Astrocyte of the cerebellum (primary cell): ENCODE results near the gene WWC2.

Source experiments
- DNase-seq: peaks from one replicate; pipeline ENCODE4 v3.0.0-alpha.2; 2011; ENCODE audit warnings: low read depth
- H3K4me3 ChIP-seq: 2 replicates; pipeline ENCODE4 v1.5.1; 2011; ENCODE audit warnings: mild to moderate bottlenecking, low read depth, low read length, moderate library complexity
- in situ Hi-C: cut with HindIII; loops from 2 replicates; pipeline ENCODE4 v1.10.0; 2017; ENCODE audit warnings: low sequenced_read_pairs
- TF ChIP-seq, protein P1 (sequence below): IDR thresholded peaks from 2 replicates; pipeline ENCODE4 v1.5.1; 2012; ENCODE audit warnings: low read length, low read depth, moderate library complexity, mild to moderate bottlenecking; ENCODE audit errors: missing control alignments

Gene WWC2

DNA sequence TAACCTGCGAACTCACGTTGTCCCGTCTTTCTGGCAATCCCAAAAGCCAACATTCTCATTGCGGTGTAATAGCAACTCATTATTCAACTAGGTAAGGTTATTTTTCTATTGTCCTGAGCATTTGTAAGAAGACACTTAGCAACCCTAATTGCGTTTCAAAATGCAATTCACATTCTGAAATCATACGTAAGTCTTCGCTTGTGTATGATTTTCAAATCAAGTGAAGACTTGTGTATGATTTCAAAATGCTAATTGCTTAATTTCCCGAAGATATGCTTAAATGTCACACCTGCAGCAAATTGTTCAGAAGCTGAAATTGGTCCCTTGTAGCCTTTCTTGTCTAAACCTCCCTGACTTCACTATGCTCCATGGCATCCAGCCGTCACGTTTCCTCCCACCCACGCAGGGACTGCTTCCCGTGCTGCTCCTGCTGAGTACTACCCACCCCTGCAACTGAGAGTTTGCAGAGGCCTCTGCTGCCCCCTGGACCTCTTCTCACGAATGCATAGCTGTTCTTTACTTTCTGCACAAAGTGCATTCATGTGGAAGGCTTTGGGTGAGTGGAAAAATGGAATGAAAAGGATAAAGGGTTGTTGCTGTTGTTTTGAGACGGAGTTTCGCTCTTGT lies 264.0 kb downstream of the WWC2 start:
- DNase-seq = no peak
- TF ChIP-seq, protein P1, sequence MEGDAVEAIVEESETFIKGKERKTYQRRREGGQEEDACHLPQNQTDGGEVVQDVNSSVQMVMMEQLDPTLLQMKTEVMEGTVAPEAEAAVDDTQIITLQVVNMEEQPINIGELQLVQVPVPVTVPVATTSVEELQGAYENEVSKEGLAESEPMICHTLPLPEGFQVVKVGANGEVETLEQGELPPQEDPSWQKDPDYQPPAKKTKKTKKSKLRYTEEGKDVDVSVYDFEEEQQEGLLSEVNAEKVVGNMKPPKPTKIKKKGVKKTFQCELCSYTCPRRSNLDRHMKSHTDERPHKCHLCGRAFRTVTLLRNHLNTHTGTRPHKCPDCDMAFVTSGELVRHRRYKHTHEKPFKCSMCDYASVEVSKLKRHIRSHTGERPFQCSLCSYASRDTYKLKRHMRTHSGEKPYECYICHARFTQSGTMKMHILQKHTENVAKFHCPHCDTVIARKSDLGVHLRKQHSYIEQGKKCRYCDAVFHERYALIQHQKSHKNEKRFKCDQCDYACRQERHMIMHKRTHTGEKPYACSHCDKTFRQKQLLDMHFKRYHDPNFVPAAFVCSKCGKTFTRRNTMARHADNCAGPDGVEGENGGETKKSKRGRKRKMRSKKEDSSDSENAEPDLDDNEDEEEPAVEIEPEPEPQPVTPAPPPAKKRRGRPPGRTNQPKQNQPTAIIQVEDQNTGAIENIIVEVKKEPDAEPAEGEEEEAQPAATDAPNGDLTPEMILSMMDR = peak; percentile 34
- in situ Hi-C loops = no loop called here
- no peak overlapping the region for H3K4me3 ChIP-seq

DNA sequence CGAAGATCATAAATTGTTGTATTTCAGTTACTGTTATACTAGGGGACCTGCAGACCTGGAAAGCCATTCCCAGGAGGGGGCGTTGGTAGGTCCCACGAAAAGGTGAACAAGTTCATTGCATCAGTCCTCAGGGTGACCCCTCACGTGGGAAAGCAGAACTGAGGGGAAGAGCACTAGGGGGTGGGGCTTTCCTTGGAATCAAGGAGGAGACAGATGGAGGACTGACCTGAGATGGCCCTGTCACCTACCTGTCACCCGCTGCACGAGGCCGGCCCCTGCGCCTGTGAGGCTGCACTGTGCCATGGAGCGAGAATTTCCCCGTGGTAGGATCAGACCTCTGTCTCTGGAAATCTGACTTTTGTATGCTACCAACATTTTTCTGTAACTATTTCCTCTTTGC lies 265.0 kb downstream of the WWC2 start:
- in situ Hi-C loops = no loop called here
- TF ChIP-seq, protein P1 = no peak
- H3K4me3 ChIP-seq = no peak overlapping the region
- DNase-seq = no peak

DNA sequence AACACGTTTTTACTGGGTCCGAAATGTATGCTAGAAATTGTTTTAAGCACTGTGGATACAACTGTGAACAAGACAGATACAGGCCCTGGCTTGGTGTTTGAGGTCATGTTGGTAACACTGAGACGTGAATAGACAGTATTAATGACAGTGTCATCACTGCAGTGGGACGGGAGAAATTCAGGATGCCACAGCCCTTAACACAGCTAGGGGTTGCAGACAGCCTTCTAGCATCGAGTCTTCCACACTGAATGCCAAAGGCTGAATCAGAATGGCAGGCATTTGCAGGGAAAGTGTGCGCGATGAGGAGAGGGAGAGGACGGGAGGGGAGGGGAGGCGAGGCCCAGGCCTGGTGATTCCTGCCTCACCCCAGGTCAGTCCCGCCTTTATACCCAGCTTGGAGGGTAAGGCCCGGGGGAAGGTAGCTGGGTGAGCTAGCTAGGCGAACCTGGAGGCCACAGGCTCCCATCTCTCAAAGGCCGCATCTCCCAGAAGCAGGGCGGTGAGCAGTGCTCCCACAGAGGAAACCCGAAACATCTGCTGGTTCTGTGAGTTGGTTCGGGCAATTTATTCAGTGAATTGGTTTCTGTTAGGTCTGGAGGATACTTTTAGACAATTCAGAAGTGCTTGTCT lies 267.3 kb downstream of the WWC2 start:
- no peak for DNase-seq
- no peak overlapping the region for H3K4me3 ChIP-seq
- in situ Hi-C loops = no loop called here
- TF ChIP-seq, protein P1 = no peak

DNA sequence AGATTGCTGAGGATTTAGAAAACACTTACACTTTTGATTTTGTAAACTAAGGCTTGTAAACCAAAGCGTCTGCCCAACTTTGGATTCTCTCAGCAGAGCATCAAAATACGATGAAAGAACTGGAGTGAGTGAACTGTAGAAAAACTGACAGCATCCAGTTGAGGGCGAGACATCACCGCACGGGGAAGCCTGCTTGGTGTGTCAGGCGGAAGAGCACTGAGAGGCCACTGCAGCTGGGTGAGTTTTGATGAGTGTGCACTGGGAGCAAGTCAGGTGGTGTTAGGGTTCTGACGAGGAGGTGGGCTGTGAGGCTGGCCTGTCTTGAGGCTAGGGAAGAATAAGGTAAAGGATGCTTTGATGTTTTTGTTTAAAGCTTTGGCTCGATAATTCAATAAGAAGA lies 270.0 kb downstream of the WWC2 start:
- in situ Hi-C loops = no loop called here
- no peak overlapping the region for H3K4me3 ChIP-seq
- DNase-seq = no peak
- TF ChIP-seq, protein P1 = no peak
